GM23338 (cell line): ENCODE data around the gene SLC1A4. TPM values are rescaled to one million over a fixed set of nuclear protein-coding genes. Genes with fewer than 3 reads are reported as not detected.

Source experiments
- ATAC-seq: fragments of 200-7000 bp; cut with Tn5 transposase; 3 replicates; pipeline ENCODE4 v1.9.1; 2020
- DNase-seq: peaks from one replicate; pipeline ENCODE4 v3.0.0-alpha.2; 2015; ENCODE audit warnings: low spot score
- H2AFZ ChIP-seq: fragments of 200-600 bp; sonication (generic); 2 replicates; pipeline ENCODE4 v1.8.0; 2016; ENCODE audit warnings: antibody characterized with exemption, mild to moderate bottlenecking, moderate library complexity
- H3F3A ChIP-seq: fragments of 200-600 bp; sonication (generic); replicated peaks from 2 replicates; pipeline ENCODE4 v1.8.0; 2017; ENCODE audit warnings: antibody characterized with exemption, mixed run types, low read depth
- H3K27ac ChIP-seq: fragments of 200-600 bp; sonication (generic); 2 replicates; pipeline ENCODE4 v1.6.1; 2016; ENCODE audit warnings: low read depth
- H3K27me3 ChIP-seq: fragments of 200-600 bp; sonication (generic); 2 replicates; pipeline ENCODE4 v1.8.0; 2016; ENCODE audit warnings: mild to moderate bottlenecking, mixed run types, moderate library complexity; ENCODE audit not compliant: insufficient read depth
- H3K36me3 ChIP-seq: fragments of 200-600 bp; sonication (generic); 2 replicates; pipeline ENCODE4 v1.8.0; 2016; ENCODE audit warnings: mild to moderate bottlenecking; ENCODE audit not compliant: insufficient read depth
- H3K4me1 ChIP-seq: fragments of 200-600 bp; sonication (generic); 2 replicates; pipeline ENCODE4 v1.8.0; 2016; ENCODE audit warnings: mild to moderate bottlenecking, moderate library complexity; ENCODE audit not compliant: insufficient read depth
- H3K4me2 ChIP-seq: fragments of 200-600 bp; sonication (generic); 2 replicates; pipeline ENCODE4 v1.7.1; 2017; ENCODE audit warnings: mixed run types
- H3K4me3 ChIP-seq: fragments of 200-600 bp; sonication (generic); 2 replicates; pipeline ENCODE4 v1.6.1; 2016; ENCODE audit warnings: mixed run types
- H3K79me2 ChIP-seq: fragments of 200-600 bp; sonication (generic); replicated peaks from 2 replicates; pipeline ENCODE4 v1.8.0; 2017; ENCODE audit warnings: mild to moderate bottlenecking; ENCODE audit not compliant: insufficient read depth
- H3K9me2 ChIP-seq: fragments of 200-600 bp; sonication (generic); 2 replicates; pipeline ENCODE4 v1.8.0; 2017; ENCODE audit not compliant: insufficient read depth
- H4K20me1 ChIP-seq: fragments of 200-600 bp; sonication (generic); replicated peaks from 2 replicates; pipeline ENCODE4 v1.8.0; 2017; ENCODE audit warnings: mild to moderate bottlenecking; ENCODE audit not compliant: insufficient read depth
- H3K27ac Mint-ChIP-seq: 2 replicates; pipeline ENCODE4 v1.8.0; 2020; ENCODE audit warnings: inconsistent platforms, mild to moderate bottlenecking, moderate library complexity, mixed read lengths
- H3K27me3 Mint-ChIP-seq: 3 replicates; pipeline ENCODE4 v1.8.0; 2022; ENCODE audit warnings: low read depth, mild to moderate bottlenecking, moderate library complexity, mixed read lengths, inconsistent platforms; ENCODE audit not compliant: insufficient read depth, poor library complexity
- H3K36me3 Mint-ChIP-seq: 3 replicates; pipeline ENCODE4 v1.8.0; 2021; ENCODE audit warnings: low read depth, mild to moderate bottlenecking, inconsistent platforms, moderate library complexity, mixed read lengths
- H3K4me1 Mint-ChIP-seq: 3 replicates; pipeline ENCODE4 v1.8.0; 2020; ENCODE audit warnings: mild to moderate bottlenecking, inconsistent platforms, mixed read lengths
- H3K4me3 Mint-ChIP-seq: 3 replicates; pipeline ENCODE4 v1.8.0; 2021; ENCODE audit warnings: moderate library complexity, mild to moderate bottlenecking, inconsistent platforms, mixed read lengths
- H3K9me3 Mint-ChIP-seq: 3 replicates; pipeline ENCODE4 v1.8.0; 2020; ENCODE audit warnings: moderate library complexity, mild to moderate bottlenecking, inconsistent platforms, mixed read lengths
- CREB1 ChIP-seq: fragments of 250-450 bp; sonication (Bioruptor Pico); IDR thresholded peaks from 2 replicates; pipeline ENCODE4 v1.5.0; 2020; ENCODE audit warnings: low read depth, mild to moderate bottlenecking, moderate library complexity
- CTCF ChIP-seq, 2 experiments: fragments of 200-600 bp in 1 of 2; sonication (generic) in 1 of 2; conservative IDR thresholded peaks; 2 replicates each; pipeline versions ENCODE4 v1.5.1 to v1.6.1; 2016 to 2017; ENCODE audit warnings: antibody characterized with exemption in 2 of 2, low read depth in 2 of 2, mild to moderate bottlenecking in 2 of 2, moderate library complexity in 1 of 2
- EZH2 ChIP-seq: fragments of 200-600 bp; sonication (generic); IDR thresholded peaks from one replicate; pipeline ENCODE4 v1.8.0; 2017; ENCODE audit warnings: antibody characterized with exemption, mild to moderate bottlenecking, low read depth; ENCODE audit not compliant: unreplicated experiment
- EZH2phosphoT487 ChIP-seq: fragments of 200-600 bp; sonication (generic); IDR thresholded peaks from one replicate; pipeline ENCODE4 v1.8.1; 2018; ENCODE audit warnings: antibody characterized with exemption; ENCODE audit not compliant: unreplicated experiment
- JUNB ChIP-seq: IDR thresholded peaks from one replicate; pipeline ENCODE4 v1.6.1; 2016; ENCODE audit warnings: antibody characterized with exemption; ENCODE audit not compliant: unreplicated experiment
- NANOG ChIP-seq: IDR thresholded peaks from 2 replicates; pipeline ENCODE4 v1.6.1; 2016; ENCODE audit warnings: antibody characterized with exemption, borderline replicate concordance
- POLR2AphosphoS5 ChIP-seq: IDR thresholded peaks from 2 replicates; pipeline ENCODE4 v1.6.1; 2016; ENCODE audit warnings: antibody characterized with exemption, low read depth
- STAT1 ChIP-seq: IDR thresholded peaks from one replicate; pipeline ENCODE4 v1.6.1; 2016; ENCODE audit warnings: antibody characterized with exemption; ENCODE audit not compliant: unreplicated experiment
- ZNF114 ChIP-seq: fragments of 250-450 bp; sonication (Bioruptor Pico); IDR thresholded peaks from 2 replicates; pipeline ENCODE4 v1.5.0; 2020; ENCODE audit warnings: mild to moderate bottlenecking, moderate library complexity
- ZNF331 ChIP-seq: fragments of 250-450 bp; sonication (Bioruptor Pico); IDR thresholded peaks from 2 replicates; pipeline ENCODE4 v1.5.0; 2020; ENCODE audit warnings: low read depth, mild to moderate bottlenecking, moderate library complexity
- ZNF462 ChIP-seq: fragments of 250-450 bp; sonication (Bioruptor Pico); IDR thresholded peaks from 2 replicates; pipeline ENCODE4 v1.5.0; 2020; ENCODE audit warnings: mild to moderate bottlenecking, moderate library complexity
- polyA plus RNA-seq: library from polyadenylated mRNA; unstranded; fragments of >200 nt; fragmentation: Nextera tagmentation; extraction: Ambion mirVana; gene quantifications from 2 replicates; pipeline ENCODE4 v1.2.1, GENCODE V29; 2016
- total RNA-seq: library from RNA; depleted of rRNA; stranded (reverse); fragments of >200 nt; shearing (Covaris generic); gene quantifications from 2 replicates; pipeline ENCODE4 v1.2.3, GENCODE V29; 2014
- TF ChIP-seq, protein P1 (sequence below): IDR thresholded peaks from 2 replicates; pipeline ENCODE4 v1.6.1; 2016; ENCODE audit warnings: antibody characterized with exemption

Gene SLC1A4
- total and polyA plus RNA-seq, 2 experiments from 2014 or later, result 1.3 to 2.7 TPM

DNA sequence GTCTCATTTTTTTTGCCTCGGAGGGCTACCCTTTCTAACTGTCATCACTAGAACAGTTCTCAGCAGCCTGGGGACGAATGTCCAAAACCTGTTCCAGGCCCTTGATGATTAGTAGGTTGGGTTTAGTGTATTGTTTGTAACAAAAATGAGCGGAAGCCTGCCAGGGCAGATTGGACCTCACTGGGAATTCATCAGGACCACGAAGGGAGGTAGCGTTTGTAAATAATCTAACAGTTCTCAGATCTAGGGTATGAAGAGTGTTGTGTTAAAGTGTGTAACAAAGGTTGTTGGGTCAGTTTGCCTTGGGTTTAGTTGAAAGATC lies 67.8 kb downstream of the SLC1A4 start:
- Histone ChIP-seq H3K4me2 (peak overlapping the region; percentile 85), H3K9me2 (no peaks in the 10 kb centered on the region), H4K20me1 (peaks cover 24% of the 10 kb centered on the region), H3F3A (no peaks in the 10 kb centered on the region), H3K4me3 (peak overlapping the region; percentile 83), H3K27ac (no peak overlapping the region), H3K36me3 (0 out of 2 replicates have a peak, but pooled peaks cover under 1% of the 10 kb centered on the region), H2AFZ (no peak overlapping the region), H3K4me1 (peaks cover 14% of the 10 kb centered on the region), H3K27me3 (no peaks in the 10 kb centered on the region), H3K79me2 (peaks cover 62% of the 10 kb centered on the region)
- Mint-ChIP-seq H3K4me3 (peak overlapping the region; percentile 92), H3K4me1 (peaks cover 38% of the 10 kb centered on the region), H3K9me3 (no peaks in the 10 kb centered on the region; the same call in 2 of the 3 replicates), H3K36me3 (peaks cover 22% of the 10 kb centered on the region), H3K27ac (peak overlapping the region; percentile 45), H3K27me3 (peaks cover 9% of the 10 kb centered on the region)
- ATAC-seq, result no peak
- no peak for DNase-seq
- no peak for TF ChIP-seq STAT1
- TF ChIP-seq EZH2phosphoT487, result no peak
- TF ChIP-seq, protein P1, sequence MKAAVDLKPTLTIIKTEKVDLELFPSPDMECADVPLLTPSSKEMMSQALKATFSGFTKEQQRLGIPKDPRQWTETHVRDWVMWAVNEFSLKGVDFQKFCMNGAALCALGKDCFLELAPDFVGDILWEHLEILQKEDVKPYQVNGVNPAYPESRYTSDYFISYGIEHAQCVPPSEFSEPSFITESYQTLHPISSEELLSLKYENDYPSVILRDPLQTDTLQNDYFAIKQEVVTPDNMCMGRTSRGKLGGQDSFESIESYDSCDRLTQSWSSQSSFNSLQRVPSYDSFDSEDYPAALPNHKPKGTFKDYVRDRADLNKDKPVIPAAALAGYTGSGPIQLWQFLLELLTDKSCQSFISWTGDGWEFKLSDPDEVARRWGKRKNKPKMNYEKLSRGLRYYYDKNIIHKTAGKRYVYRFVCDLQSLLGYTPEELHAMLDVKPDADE, result no peak
- no peak for TF ChIP-seq ZNF114 (CRISPR knock-in tag)

DNA sequence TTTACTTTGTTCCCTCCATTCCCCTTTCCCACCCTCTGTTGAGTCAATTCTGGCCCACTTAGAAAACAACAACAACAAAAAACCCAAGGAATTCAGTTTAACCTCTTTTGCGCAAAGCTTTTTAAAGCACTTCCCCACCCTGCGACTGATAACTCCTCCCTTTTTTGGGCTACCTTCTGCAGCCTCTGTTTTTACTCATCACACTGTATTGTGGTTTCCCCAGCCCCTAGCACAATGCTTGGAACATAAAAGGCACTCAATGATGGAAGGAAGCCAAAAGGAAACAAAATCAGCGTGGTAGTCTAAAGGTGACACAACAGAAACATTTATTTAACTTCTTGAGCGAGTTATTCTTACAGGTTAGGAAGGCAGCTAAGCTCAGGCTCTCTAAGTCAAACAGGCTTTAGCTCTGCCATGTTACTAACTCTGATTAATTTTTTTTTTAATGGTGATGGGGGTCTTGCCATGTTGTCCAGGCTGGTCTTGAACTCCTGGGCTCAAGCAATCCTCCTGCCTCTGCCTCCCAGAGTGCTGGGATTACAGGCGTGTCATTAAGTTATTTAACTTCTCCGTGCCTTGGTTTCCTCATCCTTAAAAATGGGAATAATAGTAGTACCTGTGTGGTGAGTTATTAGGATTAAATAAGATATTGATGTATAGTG lies 68.3 kb downstream of the SLC1A4 start:
- Histone ChIP-seq H3K79me2 (peaks cover 67% of the 10 kb centered on the region), H2AFZ (no peak overlapping the region), H4K20me1 (peaks cover 25% of the 10 kb centered on the region), H3K4me2 (peak overlapping the region; percentile 85), H3K4me1 (peaks cover 14% of the 10 kb centered on the region), H3K27me3 (no peaks in the 10 kb centered on the region), H3F3A (no peaks in the 10 kb centered on the region), H3K9me2 (no peaks in the 10 kb centered on the region), H3K4me3 (peak overlapping the region; percentile 83), H3K27ac (no peak overlapping the region), H3K36me3 (no peaks in the 10 kb centered on the region)
- Mint-ChIP-seq H3K4me3 (peak overlapping the region; percentile 92), H3K27ac (peak overlapping the region; percentile 45), H3K27me3 (peaks cover 9% of the 10 kb centered on the region), H3K36me3 (peaks cover 17% of the 10 kb centered on the region; the same call in 2 of the 3 replicates), H3K4me1 (peaks cover 38% of the 10 kb centered on the region), H3K9me3 (no peaks in the 10 kb centered on the region)
- DNase-seq, result peak; percentile 40
- ATAC-seq, result no peak
- TF ChIP-seq ZNF331 (CRISPR knock-in tag) (no peak), JUNB (no peak), ZNF462 (CRISPR knock-in tag) (no peak), POLR2AphosphoS5 (no peak), EZH2 (no peak), NANOG (no peak), ZNF114 (CRISPR knock-in tag) (no peak), EZH2phosphoT487 (no peak), CREB1 (no peak), CTCF (conservative IDR thresholded peaks at IDR 0.05; ENCODE audit: low read depth in 2 of 2) (no peak), STAT1 (no peak)
